GM12878 (cell line): ENCODE results near the gene TMUB1.
"Not testable (repeated sequence)": the region's sequence is repeated elsewhere in the genome, so short reads cannot be mapped to it uniquely, and the experiment has no call there.

ENCODE experiments used
- BHLHE40 ChIP-seq, 2 experiments: fragments of 450-650 bp in 1 of 2; IDR thresholded peaks; 2 replicates each; pipeline ENCODE4 v1.6.1; 2011 to 2017; ENCODE audit warnings: low read depth in 2 of 2, borderline replicate concordance in 1 of 2, improper control_type of control experiment in 1 of 2, low read length in 1 of 2, mild to moderate bottlenecking in 1 of 2
- CHD1 ChIP-seq: IDR thresholded peaks from 2 replicates; pipeline ENCODE4 v1.6.1; 2012; ENCODE audit warnings: low read depth, low read length, improper control_type of control experiment
- CTCF ChIP-seq, 3 experiments: IDR thresholded peaks in 2 of 3; conservative IDR thresholded peaks in 1 of 3; 2 replicates each; pipeline ENCODE4 v1.5.1; 2011; ENCODE audit warnings: low read depth in 3 of 3, low read length in 3 of 3, mild to moderate bottlenecking in 3 of 3, control low read depth in 2 of 3, moderate library complexity in 2 of 3, inconsistent platforms in 1 of 3, mixed read lengths in 1 of 3; ENCODE audit not compliant: control insufficient read depth in 2 of 3, insufficient read depth in 1 of 3; ENCODE audit errors: extremely low read depth in 1 of 3
- E2F4 ChIP-seq: IDR thresholded peaks from 2 replicates; pipeline ENCODE4 v1.6.1; 2012; ENCODE audit warnings: low read depth, low read length, improper control_type of control experiment
- FOXK2 ChIP-seq: fragments of 450-650 bp; IDR thresholded peaks from 2 replicates; pipeline ENCODE4 v1.6.1; 2017; ENCODE audit warnings: mild to moderate bottlenecking, moderate library complexity
- MEF2B ChIP-seq: fragments of 450-650 bp; IDR thresholded peaks from 2 replicates; pipeline ENCODE4 v1.6.1; 2018; ENCODE audit warnings: mild to moderate bottlenecking, moderate library complexity; ENCODE audit not compliant: partially characterized antibody, poor library complexity, severe bottlenecking
- POLR2A ChIP-seq: IDR thresholded peaks from 2 replicates; pipeline ENCODE4 v1.6.1; 2011; ENCODE audit warnings: low read depth, mild to moderate bottlenecking, low read length
- POLR2AphosphoS2 ChIP-seq: IDR thresholded peaks from 2 replicates; pipeline ENCODE4 v1.6.1; 2011; ENCODE audit warnings: low read depth, mild to moderate bottlenecking, low read length, improper control_type of control experiment, moderate library complexity
- SREBF2 ChIP-seq: IDR thresholded peaks from 2 replicates; pipeline ENCODE4 v1.6.1; 2012; ENCODE audit warnings: mild to moderate bottlenecking, low read length
- ZBTB33 ChIP-seq: fragments of 450-650 bp; IDR thresholded peaks from 2 replicates; pipeline ENCODE4 v1.6.1; 2017; ENCODE audit warnings: mild to moderate bottlenecking
- ZZZ3 ChIP-seq: IDR thresholded peaks from 2 replicates; pipeline ENCODE4 v1.6.1; 2011; ENCODE audit warnings: low read depth; ENCODE audit not compliant: control insufficient read depth, insufficient read length
- TF ChIP-seq, protein P1 (sequence below): fragments of 450-650 bp; IDR thresholded peaks from 2 replicates; pipeline ENCODE4 v1.6.1; 2018; ENCODE audit warnings: borderline replicate concordance, mild to moderate bottlenecking; ENCODE audit not compliant: partially characterized antibody

DNA sequence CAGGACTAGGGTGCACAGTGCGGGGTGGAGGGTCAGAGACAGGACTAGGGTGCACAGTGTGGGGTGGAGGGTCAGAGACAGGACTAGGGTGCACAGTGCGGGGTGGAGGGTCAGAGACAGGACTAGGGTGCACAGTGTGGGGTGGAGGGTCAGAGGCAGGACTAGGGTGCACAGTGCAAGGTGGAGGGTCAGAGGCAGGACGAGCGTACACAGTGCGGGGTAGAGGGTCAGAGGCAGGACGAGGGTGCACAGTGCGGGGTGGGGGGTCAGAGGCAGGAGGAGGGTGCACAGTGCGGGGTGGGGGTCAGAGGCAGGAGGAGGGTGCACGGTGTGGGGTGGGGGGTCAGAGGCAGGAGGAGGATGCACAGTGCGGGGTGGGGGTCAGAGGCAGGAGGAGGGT, 39.8 kb downstream of the TMUB1 start:
- TF ChIP-seq CTCF (IDR thresholded peaks at IDR 0.05 in 2 of 3, conservative IDR thresholded peaks at IDR 0.05 in 1 of 3; ENCODE audit: control insufficient read depth in 2 of 3, extremely low read depth in 1 of 3, insufficient read depth in 1 of 3, low read depth in 3 of 3, low read length in 3 of 3); CHD1; MEF2B; POLR2A; SREBF2; ZBTB33; ZZZ3; BHLHE40 (IDR thresholded peaks at IDR 0.05; ENCODE audit: borderline replicate concordance in 1 of 2, low read depth in 2 of 2, low read length in 1 of 2); E2F4; FOXK2; POLR2AphosphoS2: not testable (repeated sequence)
- TF ChIP-seq, protein P1, sequence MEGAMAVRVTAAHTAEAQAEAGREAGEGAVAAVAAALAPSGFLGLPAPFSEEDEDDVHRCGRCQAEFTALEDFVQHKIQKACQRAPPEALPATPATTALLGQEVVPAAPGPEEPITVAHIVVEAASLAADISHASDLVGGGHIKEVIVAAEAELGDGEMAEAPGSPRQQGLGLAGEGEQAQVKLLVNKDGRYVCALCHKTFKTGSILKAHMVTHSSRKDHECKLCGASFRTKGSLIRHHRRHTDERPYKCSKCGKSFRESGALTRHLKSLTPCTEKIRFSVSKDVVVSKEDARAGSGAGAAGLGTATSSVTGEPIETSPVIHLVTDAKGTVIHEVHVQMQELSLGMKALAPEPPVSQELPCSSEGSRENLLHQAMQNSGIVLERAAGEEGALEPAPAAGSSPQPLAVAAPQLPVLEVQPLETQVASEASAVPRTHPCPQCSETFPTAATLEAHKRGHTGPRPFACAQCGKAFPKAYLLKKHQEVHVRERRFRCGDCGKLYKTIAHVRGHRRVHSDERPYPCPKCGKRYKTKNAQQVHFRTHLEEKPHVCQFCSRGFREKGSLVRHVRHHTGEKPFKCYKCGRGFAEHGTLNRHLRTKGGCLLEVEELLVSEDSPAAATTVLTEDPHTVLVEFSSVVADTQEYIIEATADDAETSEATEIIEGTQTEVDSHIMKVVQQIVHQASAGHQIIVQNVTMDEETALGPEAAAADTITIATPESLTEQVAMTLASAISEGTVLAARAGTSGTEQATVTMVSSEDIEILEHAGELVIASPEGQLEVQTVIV: not testable (repeated sequence)
